Left kidney (tissue), 8 donors: ENCODE results near the gene PPP1R14C. TPM values are rescaled to one million over a fixed set of nuclear protein-coding genes. Genes with fewer than 3 reads are reported as not detected.

Experiments
- DNase-seq: peaks from one replicate; pipeline ENCODE4 v3.0.0-alpha.2; 2013
- long read RNA-seq, 8 donors: transcript quantifications; one replicate each; lab custom pipeline, GENCODE V29; 2026
- polyA plus RNA-seq: library from polyadenylated mRNA; unstranded; fragments of 120-200 nt; gene quantifications from one replicate; pipeline ENCODE4 v1.2.1, GENCODE V29; 2013; ENCODE audit not compliant: insufficient read length

The PPP1R14C gene
- polyA plus RNA-seq, result 21.6 TPM
- long read RNA-seq, donor 1, transcript PPP1R14C-201 (4 exons, 2,152 nt), result major isoform, 8 of 8 reads
- long read RNA-seq, donor 1, partial matches to known transcripts, result 0 of 8 reads
- long read RNA-seq, donor 1, other reads (novel, unspliced or antisense), result 0 of 8 reads
- long read RNA-seq, donor 2, transcript PPP1R14C-201 (4 exons, 2,152 nt), result major isoform, 6 of 14 reads
- long read RNA-seq, donor 2, partial matches to known transcripts, result 8 of 14 reads
- long read RNA-seq, donor 2, other reads (novel, unspliced or antisense), result 0 of 14 reads
- long read RNA-seq, donor 3, transcript PPP1R14C-201 (4 exons, 2,152 nt), result major isoform, 9 of 9 reads
- long read RNA-seq, donor 3, partial matches to known transcripts, result 0 of 9 reads
- long read RNA-seq, donor 3, other reads (novel, unspliced or antisense), result 0 of 9 reads
- long read RNA-seq, donor 4, partial matches to known transcripts, result 0 of 1 reads
- long read RNA-seq, donor 4, other reads (novel, unspliced or antisense), result 0 of 1 reads
- long read RNA-seq, donor 5, transcript PPP1R14C-201 (4 exons, 2,152 nt), result major isoform, 18 of 18 reads
- long read RNA-seq, donor 5, partial matches to known transcripts, result 0 of 18 reads
- long read RNA-seq, donor 5, other reads (novel, unspliced or antisense), result 0 of 18 reads
- long read RNA-seq, donor 6, transcript PPP1R14C-201 (4 exons, 2,152 nt), result major isoform, 12 of 12 reads
- long read RNA-seq, donor 6, partial matches to known transcripts, result 0 of 12 reads
- long read RNA-seq, donor 6, other reads (novel, unspliced or antisense), result 0 of 12 reads
- long read RNA-seq, donor 7, transcript PPP1R14C-201 (4 exons, 2,152 nt), result major isoform, 12 of 38 reads
- long read RNA-seq, donor 7, partial matches to known transcripts, result 26 of 38 reads
- long read RNA-seq, donor 7, other reads (novel, unspliced or antisense), result 0 of 38 reads
- long read RNA-seq, donor 8, transcript PPP1R14C-201 (4 exons, 2,152 nt), result major isoform, 11 of 11 reads
- long read RNA-seq, donor 8, partial matches to known transcripts, result 0 of 11 reads
- long read RNA-seq, donor 8, other reads (novel, unspliced or antisense), result 0 of 11 reads

- peak; percentile 63 for DNase-seq
Measured at GRCh38 chr6:150142670-150143515, at the start of gene PPP1R14C. Gene PPP1R14C (plus strand): TSS chr6:150143044. CDS start chr6:150143193, 149 bp downstream.

- DNase-seq, result no peak
Measured at GRCh38 chr6:150093397-150093796, 49.4 kb upstream of the PPP1R14C start.

GRCh38 chr6:150098155-150098554 is 44.7 kb upstream of the PPP1R14C start:
- DNase-seq, result no peak

- DNase-seq, result no peak
Measured at GRCh38 chr6:150099546-150099945, 43.3 kb upstream of the PPP1R14C start.

GRCh38 chr6:150099953-150100352 is 42.9 kb upstream of the PPP1R14C start:
- DNase-seq, result no peak

- no peak for DNase-seq
Measured at GRCh38 chr6:150100745-150101144, 42.1 kb upstream of the PPP1R14C start.

GRCh38 chr6:150102750-150103270 is 40.0 kb upstream of the PPP1R14C start:
- DNase-seq, result no peak

- DNase-seq, result no peak
Measured at GRCh38 chr6:150112233-150112632, 30.6 kb upstream of the PPP1R14C start.

GRCh38 chr6:150115769-150116168 is 27.1 kb upstream of the PPP1R14C start:
- no peak for DNase-seq

GRCh38 chr6:150116200-150116800 is 26.5 kb upstream of the PPP1R14C start:
- no peak for DNase-seq

- peak; percentile 39 for DNase-seq
Measured at GRCh38 chr6:150118203-150118602, 24.6 kb upstream of the PPP1R14C start.

- no peak for DNase-seq
Measured at GRCh38 chr6:150118627-150119026, 24.2 kb upstream of the PPP1R14C start.

GRCh38 chr6:150119173-150119572 is 23.7 kb upstream of the PPP1R14C start:
- DNase-seq, result no peak

- no peak for DNase-seq
Measured at GRCh38 chr6:150123645-150124044, 19.2 kb upstream of the PPP1R14C start.

- no peak for DNase-seq
Measured at GRCh38 chr6:150124235-150124634, 18.6 kb upstream of the PPP1R14C start.

- no peak for DNase-seq
Measured at GRCh38 chr6:150126641-150127291, 16.1 kb upstream of the PPP1R14C start.

GRCh38 chr6:150128425-150128824 is 14.4 kb upstream of the PPP1R14C start:
- no peak for DNase-seq

- no peak for DNase-seq
Measured at GRCh38 chr6:150129616-150130505, 13.0 kb upstream of the PPP1R14C start.

GRCh38 chr6:150133686-150134085 is 9.2 kb upstream of the PPP1R14C start:
- no peak for DNase-seq
